GM15510 (cell line): ENCODE results near the gene TMEM150C.

Source experiments
- POLR2A ChIP-seq: IDR thresholded peaks from 3 replicates; pipeline ENCODE4 v1.6.1; 2011; ENCODE audit warnings: borderline replicate concordance; ENCODE audit not compliant: insufficient read length; ENCODE audit errors: extremely low read depth

TMEM150C gene

DNA sequence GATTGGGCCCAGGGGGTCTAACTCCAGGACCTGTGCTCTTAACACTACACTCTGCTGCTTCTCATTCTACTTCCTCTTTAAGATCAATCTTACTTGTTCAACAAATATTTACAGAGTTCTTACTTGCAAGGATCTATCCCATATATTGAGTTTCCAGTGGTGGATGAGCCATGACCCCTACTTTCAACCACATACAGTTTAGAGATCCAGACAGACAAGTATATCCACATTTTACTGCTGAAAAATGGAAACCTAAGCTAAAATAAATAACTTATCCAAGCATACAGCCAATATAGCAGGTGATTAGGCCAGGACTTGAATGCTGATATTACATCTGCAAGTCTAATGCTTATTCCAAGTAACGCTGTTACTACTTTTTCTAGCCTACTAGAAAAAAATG lies 18.7 kb downstream of the TMEM150C start:
- TF ChIP-seq POLR2A: no peak

DNA sequence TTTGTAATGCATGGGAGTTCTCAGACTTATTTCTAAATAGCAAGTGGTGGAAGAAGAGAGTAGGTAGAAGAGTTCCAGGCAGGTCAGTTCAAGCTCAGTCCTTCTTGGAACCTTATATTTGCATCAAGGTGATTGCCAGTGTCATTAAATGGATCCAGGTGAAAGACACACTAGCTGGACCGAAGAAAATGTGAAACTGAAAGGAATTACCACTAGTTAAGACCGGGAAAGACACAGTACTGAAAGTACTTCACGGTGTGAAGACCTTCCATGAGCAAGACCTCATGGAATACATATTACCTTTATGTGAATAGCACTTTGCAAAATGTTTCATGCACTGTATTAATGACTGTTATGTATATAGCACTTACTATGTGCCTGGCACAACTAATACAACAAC lies 19.1 kb downstream of the TMEM150C start:
- TF ChIP-seq POLR2A: no peak

DNA sequence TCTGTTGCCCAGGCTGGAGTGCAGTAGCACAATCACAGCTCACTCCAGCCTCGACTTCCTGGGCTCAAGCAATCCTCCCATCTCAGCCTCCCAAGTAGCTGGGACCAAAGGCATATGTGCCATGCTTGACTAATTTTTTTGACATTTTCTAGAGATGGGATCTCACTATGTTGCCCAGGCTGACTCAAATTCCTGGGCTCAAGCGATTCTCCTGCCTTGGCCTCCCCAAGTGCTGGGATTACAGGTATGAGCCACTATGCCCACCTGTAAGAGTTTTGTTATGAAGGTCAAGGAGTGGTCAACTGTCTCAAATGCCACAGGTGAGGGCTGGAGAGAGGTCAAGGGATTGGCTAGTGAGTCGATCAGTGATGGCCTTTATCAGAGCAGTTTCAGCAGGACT lies 32.5 kb downstream of the TMEM150C start:
- TF ChIP-seq POLR2A: no peak

DNA sequence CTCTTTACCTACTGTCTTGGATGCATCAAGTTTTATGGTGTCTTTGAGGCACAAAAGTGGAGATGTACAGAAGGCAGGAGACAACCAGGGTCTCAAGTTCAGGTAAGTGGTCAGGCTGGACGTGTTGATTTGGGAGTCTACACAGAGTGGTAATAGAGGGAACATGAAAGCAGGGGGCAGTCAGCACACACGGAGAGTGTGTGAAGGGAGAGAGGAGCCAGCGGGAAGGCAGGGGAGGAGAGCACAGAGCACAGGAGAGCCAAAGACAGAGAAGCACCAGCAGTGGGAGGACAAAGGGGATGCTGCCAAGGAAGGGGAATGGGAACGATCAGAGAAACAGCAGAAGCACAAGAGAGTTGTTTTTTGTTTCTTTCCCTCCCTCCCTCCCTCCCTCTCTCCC lies 32.9 kb downstream of the TMEM150C start:
- TF ChIP-seq POLR2A: no peak

DNA sequence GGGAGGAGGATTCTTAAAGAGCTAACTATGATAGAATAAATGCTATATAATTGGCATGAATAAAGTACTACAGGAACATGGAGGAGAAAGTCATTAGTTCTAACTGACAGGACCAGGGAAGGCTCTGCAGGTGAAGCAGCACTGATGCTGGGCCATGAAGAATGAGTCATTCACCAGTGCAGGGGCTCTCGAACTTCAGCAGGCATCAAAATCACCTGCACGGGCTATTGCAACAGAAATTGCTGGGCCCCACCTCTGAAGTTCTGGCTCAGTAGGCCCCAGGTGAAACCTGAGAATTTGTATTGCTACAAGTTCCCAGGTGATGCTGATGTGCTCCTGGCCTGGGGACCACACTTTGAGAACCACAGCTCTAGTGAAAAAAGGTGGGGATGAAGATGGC lies 33.7 kb downstream of the TMEM150C start:
- TF ChIP-seq POLR2A: no peak

DNA sequence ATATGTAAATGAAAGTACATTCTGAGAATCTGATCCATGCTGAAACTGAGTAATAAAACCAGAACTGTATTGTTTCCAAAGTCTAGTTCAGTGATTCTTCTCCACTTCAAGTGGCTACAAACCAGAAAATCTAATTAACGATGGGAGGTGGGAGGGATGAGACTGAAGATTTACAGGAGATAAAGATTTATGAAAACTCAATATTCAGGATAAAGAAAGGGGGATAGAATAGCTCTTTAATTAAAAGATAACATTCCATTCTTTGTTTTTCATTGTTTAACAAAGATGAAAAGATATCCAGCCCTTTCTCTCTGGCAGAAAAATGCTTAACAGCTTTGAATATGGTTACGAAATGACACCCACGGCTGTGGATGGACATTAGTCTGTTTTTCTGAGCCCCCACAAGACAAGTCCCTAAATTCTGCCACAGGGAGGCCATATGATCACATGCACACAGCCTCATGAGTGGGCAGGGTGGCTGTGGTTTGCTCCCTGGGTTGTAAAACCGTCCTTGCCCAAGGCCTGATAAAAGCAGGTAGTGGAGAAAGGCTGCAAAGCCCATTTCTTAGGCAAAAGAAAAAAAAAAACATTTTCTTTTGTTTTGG lies 36.4 kb downstream of the TMEM150C start:
- TF ChIP-seq POLR2A: no peak

DNA sequence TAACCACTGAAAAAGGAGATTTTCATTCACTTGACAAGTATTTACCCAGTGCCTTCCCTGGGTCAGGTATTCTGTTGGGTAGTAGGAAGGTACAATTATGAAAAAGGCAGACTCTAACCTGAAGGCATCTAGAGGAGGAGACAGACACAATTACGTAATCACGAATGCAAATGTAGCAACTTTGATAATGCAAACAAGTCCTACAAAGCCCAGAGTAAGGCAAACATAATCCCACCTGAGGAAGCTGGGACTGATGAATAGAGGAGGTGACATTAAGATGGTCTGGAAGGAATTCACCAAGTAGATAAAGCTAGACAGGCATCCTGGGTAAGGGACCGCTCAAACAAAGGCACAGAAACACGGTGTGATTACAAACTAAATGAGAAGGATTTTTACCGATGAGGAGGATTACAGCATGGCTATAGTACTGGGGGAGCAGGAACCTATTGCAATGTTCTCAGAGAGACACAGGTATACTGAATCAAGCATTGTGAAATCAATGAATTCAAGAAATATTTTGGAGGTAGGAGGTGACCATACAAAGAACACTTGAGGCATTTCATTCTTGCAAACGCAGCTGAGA lies 37.1 kb downstream of the TMEM150C start:
- TF ChIP-seq POLR2A: no peak

DNA sequence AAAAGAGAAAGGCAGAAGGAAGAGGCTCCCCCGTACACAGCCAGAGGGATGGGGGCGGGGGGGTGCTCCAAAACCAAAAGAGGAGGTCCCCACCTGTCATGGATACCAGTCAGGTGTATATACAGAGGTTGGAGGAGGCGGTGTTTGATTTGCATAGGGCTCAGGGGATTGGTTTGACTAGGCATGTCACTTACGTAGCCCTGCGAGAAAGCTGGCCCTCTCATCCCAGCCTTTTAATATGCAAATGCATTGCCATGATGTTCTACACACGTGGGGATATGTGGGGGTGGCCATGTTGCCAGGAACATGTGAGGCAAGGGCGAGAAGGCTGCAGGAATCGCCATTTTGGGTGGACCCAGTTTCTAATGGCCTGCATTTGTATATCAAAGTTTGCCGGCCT lies 38.6 kb downstream of the TMEM150C start:
- no peak for TF ChIP-seq POLR2A

DNA sequence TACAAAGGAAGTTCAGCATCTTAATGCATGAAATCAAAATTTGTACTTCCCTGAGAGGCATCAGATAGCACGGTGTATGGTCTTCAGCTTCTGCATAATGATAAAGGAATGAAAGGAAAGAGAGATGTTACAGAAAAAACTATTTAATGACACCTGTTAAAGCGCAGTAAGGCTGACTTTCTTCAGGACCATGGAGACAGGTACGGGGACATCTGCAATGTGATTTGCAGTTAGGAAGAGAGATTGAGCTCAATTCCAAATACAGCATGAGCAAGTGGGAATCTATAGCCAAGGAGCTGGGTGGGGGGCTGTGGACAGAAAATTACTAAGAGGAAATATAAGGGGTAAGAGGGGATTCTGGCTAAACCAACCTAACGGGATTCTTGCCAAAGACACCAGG lies 39.3 kb downstream of the TMEM150C start:
- no peak for TF ChIP-seq POLR2A

DNA sequence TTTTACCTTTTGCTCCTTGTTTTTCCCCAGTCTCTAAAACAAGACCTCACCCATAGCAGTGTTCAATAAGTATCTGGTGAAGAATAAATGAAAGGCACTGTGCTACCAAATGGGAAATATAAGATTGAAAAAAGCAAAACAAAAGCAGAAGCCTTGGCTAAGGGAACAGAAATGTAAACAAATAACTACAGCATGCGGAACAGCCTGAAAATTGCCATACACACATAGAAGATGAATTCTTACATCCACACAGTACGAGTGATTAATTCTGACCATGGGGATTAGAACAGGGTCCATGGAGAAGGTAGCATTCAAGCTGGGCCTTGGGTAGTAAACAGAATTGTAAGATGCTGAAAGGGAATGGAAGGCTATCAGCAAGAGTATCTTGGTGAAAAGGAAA lies 40.5 kb downstream of the TMEM150C start:
- no peak for TF ChIP-seq POLR2A

DNA sequence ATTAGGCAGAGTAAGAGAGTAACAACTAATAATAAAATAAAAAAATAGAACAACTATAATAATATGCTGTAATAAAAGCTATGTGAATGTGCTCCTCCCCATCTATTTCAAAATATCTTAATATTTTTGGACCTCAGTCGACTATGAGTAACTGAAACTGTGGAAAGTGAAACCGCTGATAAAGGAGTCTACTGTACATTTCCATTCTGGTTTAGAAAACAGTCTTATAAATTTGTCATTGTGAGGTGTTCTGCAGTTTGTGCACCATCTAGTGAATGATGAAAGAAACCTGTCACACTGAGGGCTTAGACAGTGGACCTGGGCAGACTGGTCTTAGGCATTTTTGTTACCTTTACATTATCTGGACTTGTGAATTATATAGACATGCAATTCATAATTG lies 42.0 kb downstream of the TMEM150C start:
- TF ChIP-seq POLR2A: no peak

DNA sequence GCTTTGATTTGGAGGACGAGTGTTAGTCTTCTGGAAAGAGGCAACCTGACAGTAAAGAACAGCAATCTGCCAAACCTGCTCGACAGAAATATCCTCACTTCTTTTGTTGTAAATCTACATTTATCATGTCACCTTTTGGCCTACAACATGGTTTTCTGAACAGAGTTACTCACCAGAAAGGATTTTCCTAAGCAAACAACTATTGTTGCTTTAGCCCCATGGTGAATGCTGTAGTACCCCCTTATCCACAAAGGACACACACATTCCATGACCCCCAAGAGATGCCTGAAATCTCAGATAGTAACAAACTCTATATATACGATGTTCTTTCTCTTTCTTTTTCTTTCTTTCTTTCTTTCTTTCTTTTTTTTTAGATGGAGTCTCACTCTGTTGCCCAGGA lies 42.7 kb downstream of the TMEM150C start:
- no peak for TF ChIP-seq POLR2A

DNA sequence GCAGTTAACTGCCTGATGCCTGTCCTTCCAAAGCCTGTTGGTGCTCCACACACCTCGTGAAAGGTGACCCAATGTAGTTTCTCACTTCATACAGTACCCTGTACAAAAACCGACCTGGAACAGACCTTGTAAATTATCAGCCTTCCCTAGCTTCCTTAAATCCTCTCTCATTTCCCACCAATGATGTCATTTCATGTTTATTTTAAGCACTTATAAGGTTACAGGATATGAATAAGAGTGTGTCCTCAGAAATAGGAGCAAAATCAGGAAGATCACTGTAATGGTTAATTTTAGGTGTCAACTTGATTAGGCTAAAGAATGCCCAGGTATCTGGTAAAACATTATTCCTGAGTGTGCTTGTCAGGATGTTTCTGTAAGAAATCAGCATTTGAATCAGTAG lies 44.7 kb downstream of the TMEM150C start:
- no peak for TF ChIP-seq POLR2A

DNA sequence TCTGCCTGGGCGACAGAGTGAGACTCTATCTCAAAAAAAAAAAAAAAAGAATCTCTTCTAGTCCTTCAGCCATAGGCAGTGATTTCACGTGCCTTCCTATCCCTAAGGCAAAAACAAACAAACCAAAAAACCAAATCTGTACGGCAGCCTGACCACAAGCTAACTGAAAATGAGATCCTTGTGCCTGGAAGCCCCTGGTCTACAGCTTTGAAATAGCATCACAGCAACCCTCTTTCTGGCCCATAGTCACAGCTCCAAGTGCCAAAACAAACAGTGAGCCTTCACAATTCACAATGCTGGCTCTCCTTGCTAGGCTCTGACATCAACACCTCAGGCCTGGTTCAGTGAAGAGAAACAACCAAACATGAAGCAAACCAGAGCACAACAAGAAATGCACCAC lies 46.1 kb downstream of the TMEM150C start:
- TF ChIP-seq POLR2A: no peak

DNA sequence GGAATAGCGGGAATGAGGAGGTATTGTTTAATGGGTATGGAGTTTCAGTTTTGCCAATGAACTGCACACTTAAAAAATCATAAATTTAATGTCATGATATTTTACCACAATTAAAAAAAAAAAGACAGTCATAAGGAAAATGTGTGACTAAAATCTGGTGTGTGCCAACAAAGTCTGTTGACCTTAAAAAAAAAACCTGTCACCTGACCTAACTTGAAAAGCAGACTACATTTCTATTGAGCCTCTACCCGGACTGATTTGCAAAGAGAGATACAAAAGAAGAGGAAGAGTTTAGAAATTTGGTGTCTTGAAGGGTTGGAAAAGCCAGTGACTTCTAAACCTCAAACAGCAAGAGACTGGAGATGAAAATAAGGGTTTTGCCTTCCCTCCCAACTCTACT lies 48.4 kb downstream of the TMEM150C start:
- no peak for TF ChIP-seq POLR2A

DNA sequence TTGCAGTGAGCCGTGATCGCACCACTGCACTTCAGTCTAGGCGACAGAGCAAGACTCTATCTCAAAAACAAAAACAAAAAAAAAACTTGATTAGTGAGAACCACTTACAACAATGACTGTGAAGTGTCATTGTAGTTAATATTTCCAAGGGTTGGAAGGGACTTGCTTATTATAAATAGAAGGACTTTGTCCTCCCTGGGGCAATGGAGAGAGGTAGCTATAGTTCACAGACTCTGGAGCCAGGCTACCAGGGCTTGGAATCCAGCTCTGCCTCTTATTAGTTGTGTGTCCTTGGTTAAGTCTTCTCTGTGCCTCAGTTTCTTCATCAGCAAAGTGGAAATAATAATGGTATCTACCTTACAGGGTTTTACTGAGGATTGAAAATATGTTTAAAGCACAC lies 51.6 kb downstream of the TMEM150C start:
- TF ChIP-seq POLR2A: no peak
